Measurements from ENCODE around the gene JAKMIP3. TPM values are rescaled to one million over a fixed set of nuclear protein-coding genes. Genes with fewer than 3 reads are reported as not detected.

Gene JAKMIP3
- total and polyA plus RNA-seq, 4 donors: 1.4 to 7.2 (median 5.3) TPM

DNA sequence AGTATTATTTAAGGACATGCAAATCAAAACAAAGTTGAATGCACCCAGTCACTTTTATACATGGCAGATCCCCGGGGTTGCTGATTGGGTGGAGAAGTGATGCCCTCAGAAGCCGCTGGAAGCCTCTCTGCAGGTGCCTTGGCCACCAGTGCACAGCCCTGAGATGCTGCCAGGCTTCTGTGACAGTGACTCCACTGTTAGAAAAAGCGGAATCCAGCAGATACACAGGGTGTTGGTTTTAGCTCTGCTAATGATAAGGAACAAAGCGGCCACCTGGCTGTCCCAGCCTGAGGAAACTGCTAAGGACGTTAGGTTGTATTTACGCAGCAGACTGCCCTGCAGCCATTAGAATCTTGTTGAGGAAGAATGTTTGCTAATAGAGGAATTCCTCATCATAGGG, 47.5 kb downstream of the JAKMIP3 start:
- Histone ChIP-seq H3K9me3 (ENCODE audit: control insufficient read depth, insufficient read depth, low read length) (no peaks in the 10 kb centered on the region), H3K4me1 (ENCODE audit: control insufficient read depth, insufficient read depth, low read length) (peaks cover 43% of the 10 kb centered on the region), H3K4me3 (ENCODE audit: low read depth, low read length) (no peak overlapping the region), H3K36me3 (ENCODE audit: control insufficient read depth, insufficient read depth, low read length) (peaks cover 36% of the 10 kb centered on the region), H3K27ac (ENCODE audit: low read depth, low read length) (peak overlapping the region; percentile 43), H3K27me3 (ENCODE audit: control insufficient read depth, insufficient read depth, low read length) (no peaks in the 10 kb centered on the region)
- DNase-seq (ENCODE audit: low read depth in 4 of 6, low spot score in 6 of 6): peak in 3 of 6 donors; percentile 22 to 48 (median 35)
- 53% methylated on average over 6 of the region's 6 CpGs for WGBS (ENCODE audit: insufficient coverage)

DNA sequence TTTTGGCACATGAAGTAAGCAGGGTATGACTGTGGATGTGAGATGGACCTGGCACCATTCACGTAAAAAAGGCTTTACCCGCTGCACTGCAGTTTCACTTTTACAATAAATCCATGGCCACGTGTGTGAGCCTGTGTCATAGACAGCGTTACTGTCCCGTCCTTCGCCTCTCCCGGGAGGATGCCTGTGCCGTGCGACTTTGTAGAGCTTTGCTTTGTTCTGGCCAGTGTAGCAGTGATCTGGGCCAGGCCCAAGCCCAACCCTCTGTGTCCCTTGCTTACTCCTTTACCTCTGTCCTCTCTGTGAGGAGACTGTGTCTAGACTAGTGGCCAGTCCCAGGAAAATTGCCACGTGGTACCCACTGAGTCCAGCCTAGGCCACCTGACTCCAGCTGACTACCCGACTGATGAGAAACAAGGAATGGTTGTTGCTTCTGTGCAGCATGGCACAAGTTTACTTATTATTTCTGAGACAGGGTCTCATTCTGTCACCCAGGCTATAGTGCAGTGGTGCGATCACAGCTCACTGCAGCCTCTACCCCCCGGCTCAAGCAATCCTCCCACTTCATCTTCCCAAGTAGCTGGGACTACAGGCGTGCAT, 48.1 kb downstream of the JAKMIP3 start:
- Histone ChIP-seq H3K27ac (ENCODE audit: low read depth, low read length) (peak overlapping the region; percentile 43), H3K36me3 (ENCODE audit: control insufficient read depth, insufficient read depth, low read length) (peaks cover 40% of the 10 kb centered on the region), H3K4me3 (ENCODE audit: low read depth, low read length) (no peak overlapping the region), H3K27me3 (ENCODE audit: control insufficient read depth, insufficient read depth, low read length) (no peaks in the 10 kb centered on the region), H3K4me1 (ENCODE audit: control insufficient read depth, insufficient read depth, low read length) (peaks cover 43% of the 10 kb centered on the region), H3K9me3 (ENCODE audit: control insufficient read depth, insufficient read depth, low read length) (no peaks in the 10 kb centered on the region)
- peak in 1 of 6 donors; percentile 25 for DNase-seq (ENCODE audit: low read depth in 4 of 6, low spot score in 6 of 6)
- 58% methylated on average over 11 of the region's 14 CpGs for WGBS (ENCODE audit: insufficient coverage)

DNA sequence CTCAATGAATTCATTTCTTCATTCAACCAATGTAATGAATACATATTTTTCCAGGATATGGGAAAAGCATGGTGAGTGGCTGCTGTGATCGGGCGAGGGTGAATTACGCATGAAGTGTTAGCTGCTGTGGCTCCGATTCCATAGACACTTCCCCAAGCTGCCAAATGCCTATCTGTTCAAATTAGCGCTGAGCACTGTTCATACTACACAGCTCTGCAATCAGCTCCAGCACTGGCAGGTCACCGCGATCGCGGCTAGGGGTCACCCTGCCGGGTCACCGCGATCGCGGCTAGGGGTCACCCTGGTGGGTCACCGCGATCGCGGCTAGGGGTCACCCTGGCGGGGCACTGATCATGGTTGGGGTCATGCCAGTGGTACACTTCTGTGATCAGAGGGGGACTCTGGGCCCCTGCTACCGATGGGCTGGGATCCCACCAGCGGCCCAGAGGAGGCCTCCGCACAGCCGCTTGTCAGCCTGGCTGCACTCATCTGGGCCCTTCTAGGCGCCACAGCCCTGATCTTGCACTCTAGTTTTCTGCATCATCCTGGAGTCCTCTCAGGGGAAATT, 49.3 kb downstream of the JAKMIP3 start:
- Histone ChIP-seq H3K9me3 (ENCODE audit: control insufficient read depth, insufficient read depth, low read length) (no peaks in the 10 kb centered on the region), H3K36me3 (ENCODE audit: control insufficient read depth, insufficient read depth, low read length) (peaks cover 39% of the 10 kb centered on the region), H3K27ac (ENCODE audit: low read depth, low read length) (no peak overlapping the region), H3K4me1 (ENCODE audit: control insufficient read depth, insufficient read depth, low read length) (peaks cover 35% of the 10 kb centered on the region), H3K27me3 (ENCODE audit: control insufficient read depth, insufficient read depth, low read length) (no peaks in the 10 kb centered on the region), H3K4me3 (ENCODE audit: low read depth, low read length) (no peak overlapping the region)
- WGBS (ENCODE audit: insufficient coverage): 83% methylated on average over 24 of the region's 24 CpGs
- DNase-seq (ENCODE audit: low read depth in 4 of 6, low spot score in 6 of 6): no peak

Other genes starting within 250 kb of the JAKMIP3 start
- 10 to 100 TPM; 41.4 to 51.6 TPM for gene PPP2R2D, start 164.9 kb upstream of the JAKMIP3 start, total RNA-seq
- 10 to 100 TPM; 54.6 to 55.9 TPM for gene PPP2R2D, start 164.9 kb upstream of the JAKMIP3 start, polyA plus RNA-seq (ENCODE audit: insufficient read length in 2 of 2)
- 10 to 100 TPM; 55.5 to 70.3 TPM for gene BNIP3, start 84.0 kb upstream of the JAKMIP3 start, total RNA-seq
- gene BNIP3, start 84.0 kb upstream of the JAKMIP3 start, polyA plus RNA-seq (ENCODE audit: insufficient read length in 2 of 2): 10 to 100 TPM; 71.0 to 78.4 TPM
- 10 to 100 TPM; 21.3 to 22.1 TPM for gene DPYSL4, start 121.0 kb downstream of the JAKMIP3 start, total RNA-seq
- 10 to 100 TPM; 96.1 to 97.6 TPM for gene DPYSL4, start 121.0 kb downstream of the JAKMIP3 start, polyA plus RNA-seq (ENCODE audit: insufficient read length in 2 of 2)
- 10 to 100 TPM; 14.5 to 16.9 TPM for gene STK32C, start 242.0 kb downstream of the JAKMIP3 start, total RNA-seq
- gene STK32C, start 242.0 kb downstream of the JAKMIP3 start, polyA plus RNA-seq (ENCODE audit: insufficient read length in 2 of 2): 10 to 100 TPM; 39.2 to 41.6 TPM

Data from spinal cord (tissue), 10 donors.